Measurements from ENCODE around the gene MED26.
"Not testable (repeated sequence)": the region's sequence is repeated elsewhere in the genome, so short reads cannot be mapped to it uniquely, and the experiment has no call there.

MED26 gene

DNA sequence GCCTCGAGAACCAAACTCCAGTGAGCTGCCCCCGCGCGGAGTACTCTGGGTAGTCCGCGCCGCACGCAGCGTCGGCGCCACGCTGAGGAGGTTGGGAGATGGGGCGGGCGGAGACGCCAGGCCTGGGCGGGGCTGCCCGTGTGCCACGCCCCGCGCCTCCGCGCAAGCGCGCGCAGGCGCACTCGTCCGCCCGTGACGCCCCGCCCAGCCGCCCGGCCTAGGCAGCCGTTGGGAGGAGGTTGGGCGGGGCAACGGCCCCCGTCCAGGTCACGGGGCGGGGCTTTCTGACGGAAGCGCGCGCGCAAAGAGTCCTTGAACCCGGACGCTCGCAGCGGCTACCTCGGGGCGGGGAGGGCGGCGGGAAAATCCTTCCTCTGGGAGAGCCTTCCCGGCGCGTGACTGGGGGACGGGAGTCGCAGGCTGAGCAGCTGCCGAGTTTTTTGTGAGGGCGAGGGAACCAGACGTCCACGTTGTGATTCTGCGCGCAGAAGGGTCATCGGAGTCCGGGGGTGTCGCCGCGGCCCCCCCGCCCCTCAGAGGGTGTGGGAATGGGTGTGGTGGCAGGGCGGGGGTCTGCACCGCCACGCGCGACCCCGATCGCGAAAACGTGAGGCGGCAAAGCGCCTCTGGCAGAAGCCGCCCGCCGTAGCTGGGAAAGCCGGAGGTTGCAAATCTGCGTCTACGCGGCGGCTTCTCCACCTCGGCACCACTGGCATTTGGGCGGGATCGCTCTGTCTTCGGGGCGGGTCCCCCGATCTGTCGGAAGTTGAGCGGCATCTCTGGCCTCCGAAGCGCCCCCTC lies at the start of gene MED26:
Gene MED26 (minus strand): TSS at position 22 of the 801 bp plus-strand sequence. CDS start 261 bp downstream, outside the sequence.
- peak; percentile 94 for DNase-seq

GRCh38 chr19:16677055-16677454 lies 49.1 kb upstream of the MED26 start:
- DNase-seq, result no peak

DNA sequence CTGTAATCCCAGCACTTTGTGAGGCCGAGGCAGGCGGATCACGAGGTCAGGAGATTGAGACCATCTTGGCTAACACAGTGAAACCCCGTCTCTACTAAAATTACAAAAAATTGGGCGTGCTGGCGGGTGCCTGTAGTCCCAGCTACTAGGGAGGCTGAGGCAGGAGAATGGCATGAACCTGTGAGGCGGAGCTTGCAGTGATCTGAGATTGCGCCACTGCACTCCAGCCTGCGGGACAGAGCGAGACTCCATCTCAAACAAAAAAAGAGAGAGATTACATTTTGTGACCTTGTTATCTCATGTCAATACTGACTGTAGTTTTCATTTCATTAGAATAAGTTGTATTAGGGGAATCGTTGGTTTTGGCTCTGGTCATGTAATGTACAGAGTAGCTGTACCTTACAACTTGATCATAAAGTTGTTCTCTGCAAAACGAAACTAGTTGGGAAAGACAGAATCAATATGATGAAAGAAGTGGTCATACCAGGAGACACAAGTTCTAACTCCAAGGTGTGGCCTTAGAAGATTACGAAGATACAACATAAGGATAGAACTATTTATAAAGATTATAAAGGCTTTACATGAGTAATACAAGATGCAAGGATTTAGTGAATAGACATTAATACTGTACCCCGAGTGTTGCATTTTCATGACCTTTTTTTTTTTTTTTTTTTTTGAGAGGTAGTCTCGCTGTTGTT lies 48.2 kb upstream of the MED26 start:
- no peak for DNase-seq

DNA sequence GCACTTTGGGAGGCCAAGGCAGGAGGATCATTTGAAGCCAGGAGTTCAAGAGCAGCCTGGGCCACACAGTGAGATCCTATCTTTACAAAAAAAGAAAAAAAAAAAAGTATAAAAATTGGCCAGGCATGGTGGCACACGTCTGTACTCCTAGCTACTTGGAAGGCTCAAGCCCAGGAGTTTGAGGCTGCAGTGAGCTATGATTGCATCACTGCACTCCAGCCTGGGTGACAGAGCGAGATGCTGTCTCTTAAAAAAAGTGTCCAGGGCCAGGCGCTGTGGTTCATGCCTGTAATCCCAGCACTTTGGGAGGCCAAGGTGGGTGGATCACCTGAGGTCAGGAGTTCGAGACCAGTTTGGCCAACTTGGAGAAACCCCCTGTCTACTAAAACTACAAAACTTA lies 45.8 kb upstream of the MED26 start:
- not testable (repeated sequence) for DNase-seq

- no peak for DNase-seq
Observed at GRCh38 chr19:16673231-16673630, 45.2 kb upstream of the MED26 start.

DNA sequence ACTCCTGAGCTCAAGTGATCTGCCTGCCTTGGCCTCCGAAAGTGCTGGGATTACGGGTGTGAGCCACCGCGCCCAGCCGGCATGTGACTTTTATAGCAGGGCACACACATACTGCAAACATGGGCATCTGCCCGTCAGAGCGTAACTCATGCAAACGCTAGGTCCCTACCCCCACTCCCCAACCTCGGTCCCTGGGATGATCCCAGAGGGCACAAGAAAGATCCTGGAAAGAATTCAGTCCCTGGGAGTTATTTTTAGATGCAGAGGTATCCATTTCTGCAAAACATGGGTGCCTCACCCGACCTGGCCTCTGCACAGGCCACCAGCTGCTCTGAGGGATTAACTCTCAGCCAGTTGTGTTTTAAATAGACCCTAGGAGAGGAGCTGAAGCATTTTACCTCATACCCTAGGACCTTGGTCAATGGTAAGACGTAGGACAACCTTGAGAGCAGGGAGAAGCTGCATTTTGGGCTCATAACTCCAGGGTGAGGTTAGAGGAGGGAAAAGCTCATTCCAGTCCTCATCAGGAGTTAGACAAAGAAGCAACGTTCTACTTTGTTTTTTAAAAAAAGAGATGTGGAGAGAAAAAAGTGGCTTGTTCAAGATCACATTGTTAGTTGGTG lies 43.8 kb upstream of the MED26 start:
- no peak for DNase-seq

DNA sequence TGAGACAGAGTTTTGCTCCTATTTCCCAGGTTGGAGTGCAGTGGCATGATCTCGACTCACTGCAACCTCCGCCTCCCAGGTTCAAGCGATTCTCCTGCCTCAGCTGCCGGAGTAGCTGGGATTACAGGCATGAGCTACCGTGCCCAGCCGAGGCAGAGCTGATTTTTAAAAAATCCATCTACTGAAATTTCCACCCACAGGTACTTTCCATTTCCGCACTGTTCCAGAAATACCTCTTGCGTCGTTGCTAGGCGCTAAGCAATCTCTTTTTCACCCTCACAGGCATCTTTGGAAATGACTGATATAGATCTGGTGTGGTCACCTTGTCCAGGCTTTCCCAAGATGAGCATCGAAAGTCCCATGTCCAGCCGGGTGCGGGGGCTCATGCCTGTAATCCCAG lies 42.3 kb upstream of the MED26 start:
- DNase-seq, result no peak

DNA sequence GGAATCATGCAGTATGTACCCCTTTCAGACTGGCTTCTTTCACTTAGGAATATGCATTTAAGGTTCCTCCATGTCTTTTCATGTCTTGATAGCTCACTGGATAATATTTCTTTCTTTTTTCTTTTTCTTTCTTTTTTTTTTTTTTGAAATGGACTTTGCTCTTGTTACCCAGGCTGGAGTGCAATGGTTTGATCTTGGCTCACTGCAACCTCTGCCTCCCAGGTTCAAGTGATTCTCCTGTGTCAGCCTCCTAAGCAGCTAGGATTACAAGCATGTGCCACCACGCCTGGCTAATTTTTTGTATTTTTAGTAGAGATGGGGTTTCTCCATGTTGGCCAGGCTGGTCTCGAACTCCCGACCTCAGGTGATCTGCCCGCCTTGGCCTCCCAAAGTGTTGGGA lies 40.7 kb upstream of the MED26 start:
- not testable (repeated sequence) for DNase-seq

GRCh38 chr19:16668176-16668575 lies 40.2 kb upstream of the MED26 start:
- DNase-seq, result no peak

DNA sequence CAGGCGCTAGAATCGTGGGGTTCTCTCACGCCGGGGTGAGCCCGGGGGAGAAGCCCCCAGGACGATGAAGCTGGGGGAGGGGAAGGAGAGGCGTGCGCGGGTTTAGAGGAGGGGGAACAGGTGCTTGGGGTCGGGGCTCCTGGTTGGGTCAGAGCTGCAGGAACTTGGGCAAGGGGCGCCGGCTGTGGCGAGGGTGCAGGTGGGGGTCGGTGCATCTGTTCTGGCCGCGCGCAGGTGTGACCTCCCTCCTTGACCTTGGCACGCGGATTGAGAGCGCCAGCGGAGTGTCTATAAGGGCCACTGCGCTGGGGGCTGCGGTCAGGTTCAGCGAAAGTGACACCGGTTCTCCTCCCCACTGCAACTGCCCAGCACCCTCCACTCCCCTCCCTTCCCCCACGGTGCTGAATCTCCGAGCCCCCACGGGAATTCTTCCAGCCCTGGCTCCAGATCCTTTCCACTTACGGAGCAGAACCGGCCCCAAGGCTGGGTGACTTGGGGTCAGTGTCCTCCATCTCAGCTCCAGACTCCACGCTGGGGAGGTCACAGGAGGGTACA lies 33.6 kb upstream of the MED26 start:
- DNase-seq, result no peak

- no peak for DNase-seq
Observed at GRCh38 chr19:16660763-16661479, 32.9 kb upstream of the MED26 start, which contains the start of gene TMEM38A. TSS of gene TMEM38A (plus strand) at chr19:16661139. CDS start at chr19:16661218, 79 bp downstream.

- peak; percentile 97 for DNase-seq
Observed at GRCh38 chr19:16659832-16660708, 32.1 kb upstream of the MED26 start, which contains the start of gene SMIM7. TSS of gene SMIM7 (minus strand) at chr19:16660144. CDS start at chr19:16660110, 34 bp downstream.

- no peak for DNase-seq
Observed at GRCh38 chr19:16659464-16659831, 31.4 kb upstream of the MED26 start.

DNA sequence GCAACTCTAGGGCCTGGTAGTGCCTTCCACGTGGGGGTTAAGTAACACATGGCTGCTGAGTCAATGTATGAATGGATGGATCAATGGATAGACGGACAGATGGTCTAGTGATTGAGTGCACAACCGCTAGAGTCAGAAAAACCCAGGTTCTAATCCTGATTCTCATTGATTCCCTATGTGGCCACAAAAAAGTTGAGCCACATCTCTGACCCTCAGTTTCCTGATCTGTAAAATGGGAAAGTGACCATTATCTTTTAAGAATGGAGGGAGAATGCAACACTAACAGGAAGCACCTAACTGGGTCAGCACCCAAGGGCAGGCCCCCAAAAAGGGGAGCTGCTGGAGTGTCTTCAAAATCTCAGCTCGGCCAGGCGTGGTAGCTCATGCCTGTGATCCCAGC lies 29.4 kb upstream of the MED26 start:
- no peak for DNase-seq

GRCh38 chr19:16655727-16656126 lies 27.7 kb upstream of the MED26 start:
- no peak for DNase-seq

DNA sequence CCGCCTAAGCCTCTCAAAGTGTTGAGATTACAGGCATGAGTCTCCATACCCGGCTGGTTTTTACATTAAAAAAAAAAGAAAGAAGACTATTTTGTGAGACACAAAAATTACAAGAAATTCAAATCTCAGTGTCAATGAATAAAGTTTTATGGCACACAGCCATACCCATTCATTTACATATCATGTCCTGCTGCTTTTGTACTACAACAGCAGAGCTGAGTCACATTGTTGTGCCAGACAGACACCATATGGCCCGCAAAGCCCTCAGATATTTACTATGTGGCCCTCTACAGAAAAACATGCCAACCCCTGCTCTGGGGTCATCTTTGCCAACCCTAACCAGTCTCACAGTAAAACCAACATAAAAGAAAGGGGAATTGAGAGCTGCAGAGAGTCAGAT lies 26.6 kb upstream of the MED26 start:
- no peak for DNase-seq

- no peak for DNase-seq
Observed at GRCh38 chr19:16654140-16654539, 26.1 kb upstream of the MED26 start.

DNA sequence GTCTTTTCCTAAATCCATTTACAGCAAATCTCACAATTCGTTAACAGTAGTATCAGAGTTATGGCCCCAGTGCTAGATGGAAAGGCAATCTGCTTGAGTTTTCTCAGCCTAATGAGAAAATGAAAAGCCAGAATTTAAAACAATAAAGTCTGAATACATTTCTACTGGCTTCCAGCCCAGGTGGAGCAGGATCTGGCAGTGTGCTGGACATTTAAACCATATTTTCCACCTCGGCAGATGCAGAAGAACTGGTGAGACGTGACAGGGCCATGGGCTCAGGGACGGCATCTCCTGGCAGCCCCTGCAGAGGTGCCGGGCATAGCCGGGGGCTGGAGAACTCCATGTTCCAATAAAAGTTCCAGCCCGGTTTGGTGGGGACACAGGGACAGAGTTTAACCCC lies 24.9 kb upstream of the MED26 start:
- no peak for DNase-seq

GRCh38 chr19:16651421-16652188 lies 23.6 kb upstream of the MED26 start:
- DNase-seq, result not testable (repeated sequence)

DNA sequence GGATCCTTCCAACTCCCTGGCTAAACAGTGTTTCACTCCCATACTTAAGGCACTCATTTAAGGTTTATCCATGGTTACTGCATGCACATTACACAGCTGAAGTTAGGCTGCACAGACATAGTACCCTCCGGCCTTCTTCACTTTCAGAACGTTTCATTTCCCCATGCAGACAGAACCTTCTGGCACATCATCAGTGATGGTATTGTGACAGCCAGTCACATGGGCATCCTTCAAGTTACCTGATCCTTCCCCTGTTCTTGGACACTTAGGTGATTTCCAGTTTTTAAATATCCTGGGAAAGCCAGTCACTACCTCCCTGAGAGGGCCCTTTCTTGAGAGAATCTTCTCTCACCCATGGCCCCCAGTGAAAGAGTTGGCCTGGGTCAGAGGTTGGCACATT lies 22.8 kb upstream of the MED26 start:
- DNase-seq, result no peak

DNA sequence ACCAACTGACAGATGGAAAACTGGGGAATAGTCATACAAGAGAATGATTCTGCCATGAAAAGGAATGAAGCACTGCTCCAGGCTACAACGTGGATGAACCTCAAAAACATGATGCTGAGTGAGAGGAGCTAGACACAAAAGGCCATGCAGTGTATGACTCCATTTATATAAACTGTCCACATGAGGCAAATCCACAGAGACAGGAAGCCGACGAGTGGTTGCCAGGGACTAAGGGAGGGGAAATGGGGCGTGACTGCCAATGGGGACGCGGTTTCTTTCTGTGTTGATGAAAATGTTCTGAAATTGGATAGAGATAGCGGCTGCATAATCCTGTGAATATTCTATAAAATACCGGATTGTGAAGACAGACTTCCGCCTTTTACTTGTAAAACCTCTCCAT lies 21.7 kb upstream of the MED26 start:
- no peak for DNase-seq
